Spleen (tissue), 11 donors: Measurements from ENCODE around the gene FOXP1. TPM values are rescaled to one million over a fixed set of nuclear protein-coding genes. Genes with fewer than 3 reads are reported as not detected.

Source experiments
- DNase-seq: peaks from one replicate; pipeline ENCODE4 v3.0.0-alpha.2; 2020
- H3K27ac ChIP-seq, 8 donors: fragments of 200-600 bp; sonication (generic) in 7 of 8; 1 replicate in 4 of 8; 2 replicates in 4 of 8; pipeline versions ENCODE4 v1.5.0 to v1.8.0; 2016 to 2021; ENCODE audit warnings: inconsistent platforms in 4 of 8, mild to moderate bottlenecking in 4 of 8, moderate library complexity in 1 of 8
- H3K27me3 ChIP-seq, 7 donors: fragments of 200-600 bp; sonication (generic) in 6 of 7; replicated peaks in 1 of 7; 1 replicate in 4 of 7; 2 replicates in 3 of 7; pipeline versions ENCODE4 v1.5.0 to v1.8.0; 2016 to 2021; ENCODE audit warnings: inconsistent platforms in 3 of 7, mild to moderate bottlenecking in 1 of 7
- H3K36me3 ChIP-seq, 6 donors: fragments of 200-600 bp; sonication (generic) in 5 of 6; 1 replicate in 4 of 6; 2 replicates in 2 of 6; pipeline versions ENCODE4 v1.5.0 to v1.8.0; 2016 to 2021; ENCODE audit warnings: inconsistent platforms in 2 of 6
- H3K4me1 ChIP-seq, 6 donors: fragments of 200-600 bp; sonication (generic) in 5 of 6; 1 replicate in 3 of 6; 2 replicates in 3 of 6; pipeline versions ENCODE4 v1.5.0 to v1.8.0; 2016 to 2021; ENCODE audit warnings: inconsistent platforms in 3 of 6
- H3K4me3 ChIP-seq, 8 donors: fragments of 200-600 bp; sonication (generic) in 7 of 8; 1 replicate in 4 of 8; 2 replicates in 4 of 8; pipeline versions ENCODE4 v1.5.0 to v1.8.0; 2016 to 2021; ENCODE audit warnings: inconsistent platforms in 4 of 8, mild to moderate bottlenecking in 4 of 8, moderate library complexity in 2 of 8
- H3K9me3 ChIP-seq, 8 donors: fragments of 200-600 bp; sonication (generic) in 7 of 8; 1 replicate in 4 of 8; 2 replicates in 4 of 8; pipeline versions ENCODE4 v1.5.0 to v1.8.0; 2016 to 2021; ENCODE audit warnings: inconsistent platforms in 4 of 8
- POLR2A ChIP-seq, 3 donors: fragments of 450-650 bp; IDR thresholded peaks; one replicate each; pipeline ENCODE4 v1.5.1; 2017; ENCODE audit warnings: antibody characterized with exemption in 3 of 3, mild to moderate bottlenecking in 1 of 3
- POLR2AphosphoS5 ChIP-seq, 3 donors: sonication (generic); formaldehyde crosslinking; IDR thresholded peaks; one replicate each; pipeline ENCODE4 v1.5.1; 2017; ENCODE audit warnings: antibody characterized with exemption in 3 of 3
- WGBS, 5 donors: extraction: QIAGEN DNeasy Blood & Tissue Kit in 3 of 5; methylation state at CpG; one replicate each; pipeline versions ENCODE4 v1.1.5 to v1.1.7; 2013 to 2018; 5-methylcytosine and 5-hydroxymethylcytosine counted together
- intact Hi-C: fragments of 100-400 bp; cut with DNase I; formaldehyde crosslinking; loops from one replicate; pipeline ENCODE4 v1.15.0; 2023; ENCODE audit warnings: low total_unique reads
- polyA plus RNA-seq, 3 donors: library from polyadenylated mRNA; stranded (reverse); fragments of 200-250 nt; gene quantifications; one replicate each; pipeline ENCODE4 v1.2.1, GENCODE V29; 2013
- total RNA-seq, 7 donors: library from RNA; depleted of rRNA in 3 of 7; stranded (reverse); fragments of >200 nt in 3 of 7; fragmentation: NEBNext Ultra II Directional in 4 of 7; extraction: Animal tissue kit (Norgen Biotek cat#: 25700) in 4 of 7; gene quantifications; one replicate each; pipeline versions ENCODE4 v1.1.0 to v1.2.1, GENCODE V29; 2016 to 2021
- TF ChIP-seq, protein P1 (sequence below), 11 experiments: fragments of 200-600 bp in 7 of 11; fragments of 450-650 bp in 4 of 11; sonication (generic) in 4 of 11; IDR thresholded peaks in 8 of 11; conservative IDR thresholded peaks in 3 of 11; 1 replicate in 7 of 11; 2 replicates in 4 of 11; pipeline versions ENCODE4 v1.4.0 to v1.8.0; 2016 to 2021; ENCODE audit warnings: antibody characterized with exemption in 11 of 11, inconsistent platforms in 4 of 11, mild to moderate bottlenecking in 1 of 11
- donor health status: healthy with polysubstance abuse.
- donor health status: DM: no; HTN: no; CAD: no; lungs with moderate emphysema.
- donor health status: DM: no; HTN: no; CAD: no.
- donor health status: Bipolar disorder and iron deficiency.
- donor health status: healthy.
- donor health status: DM: no; HTN: no; CAD: no.
- donor health status: DM: yes; HTN: yes; CAD: no.

Gene FOXP1
- total and polyA plus RNA-seq, 10 donors = 11.1 to 202 (median 153) TPM

DNA sequence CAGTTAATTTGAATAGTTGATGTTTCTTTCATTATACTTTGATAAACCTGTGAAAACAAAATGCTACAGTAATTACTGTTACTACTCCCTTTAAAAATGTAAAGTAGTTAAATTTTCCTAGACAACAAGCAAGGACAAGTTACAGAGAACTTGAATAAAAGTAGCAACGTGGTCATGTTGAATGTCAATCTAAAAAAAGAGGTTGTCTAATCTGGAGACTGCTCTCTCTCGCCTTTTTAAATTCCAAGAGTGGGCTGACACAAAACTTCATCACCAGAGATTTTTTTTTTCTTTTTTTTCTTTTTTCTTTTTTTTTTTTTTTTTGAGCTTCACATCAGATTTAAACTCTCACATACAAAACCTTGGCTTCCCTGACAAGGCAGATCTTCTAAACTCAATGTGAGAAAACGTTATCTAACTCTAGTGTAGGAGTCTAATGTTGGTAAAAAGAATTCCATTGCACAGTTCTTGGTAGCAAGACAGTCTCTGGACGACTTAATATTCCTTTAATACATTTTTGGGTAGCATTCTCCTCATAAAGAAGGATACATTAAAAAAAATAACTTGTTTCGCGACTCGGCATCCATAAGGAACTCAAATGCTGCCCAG is 4.1 kb downstream of the FOXP1 start:
- no peak for DNase-seq
- H3K9me3 ChIP-seq = no peaks in the 10 kb centered on the region
- H3K36me3 ChIP-seq = no peaks in the 10 kb centered on the region
- TF ChIP-seq POLR2AphosphoS5 (IDR thresholded peaks at IDR 0.05) = no peak
- no peak for TF ChIP-seq POLR2A (IDR thresholded peaks at IDR 0.05)
- TF ChIP-seq, protein P1, sequence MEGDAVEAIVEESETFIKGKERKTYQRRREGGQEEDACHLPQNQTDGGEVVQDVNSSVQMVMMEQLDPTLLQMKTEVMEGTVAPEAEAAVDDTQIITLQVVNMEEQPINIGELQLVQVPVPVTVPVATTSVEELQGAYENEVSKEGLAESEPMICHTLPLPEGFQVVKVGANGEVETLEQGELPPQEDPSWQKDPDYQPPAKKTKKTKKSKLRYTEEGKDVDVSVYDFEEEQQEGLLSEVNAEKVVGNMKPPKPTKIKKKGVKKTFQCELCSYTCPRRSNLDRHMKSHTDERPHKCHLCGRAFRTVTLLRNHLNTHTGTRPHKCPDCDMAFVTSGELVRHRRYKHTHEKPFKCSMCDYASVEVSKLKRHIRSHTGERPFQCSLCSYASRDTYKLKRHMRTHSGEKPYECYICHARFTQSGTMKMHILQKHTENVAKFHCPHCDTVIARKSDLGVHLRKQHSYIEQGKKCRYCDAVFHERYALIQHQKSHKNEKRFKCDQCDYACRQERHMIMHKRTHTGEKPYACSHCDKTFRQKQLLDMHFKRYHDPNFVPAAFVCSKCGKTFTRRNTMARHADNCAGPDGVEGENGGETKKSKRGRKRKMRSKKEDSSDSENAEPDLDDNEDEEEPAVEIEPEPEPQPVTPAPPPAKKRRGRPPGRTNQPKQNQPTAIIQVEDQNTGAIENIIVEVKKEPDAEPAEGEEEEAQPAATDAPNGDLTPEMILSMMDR (IDR thresholded peaks at IDR 0.05 in 8 of 11, conservative IDR thresholded peaks at IDR 0.05 in 3 of 11) = no peak
- intact Hi-C loops = no loop called here
- peaks cover 6 to 75% (median 48%) of the 10 kb centered on the region in 6 donors for H3K4me1 ChIP-seq
- peak overlapping the region; percentile 17 to 98 (median 96) for H3K27ac ChIP-seq
- peaks cover 0 to 18% (median 0%) of the 10 kb centered on the region in 7 donors for H3K27me3 ChIP-seq
- H3K4me3 ChIP-seq = peak overlapping the region in 5 of 8 donors; percentile 5 to 90 (median 76)
- WGBS, 5 donors = 34 to 56% (median 39%) methylated on average over 7 of the region's 7 CpGs

DNA sequence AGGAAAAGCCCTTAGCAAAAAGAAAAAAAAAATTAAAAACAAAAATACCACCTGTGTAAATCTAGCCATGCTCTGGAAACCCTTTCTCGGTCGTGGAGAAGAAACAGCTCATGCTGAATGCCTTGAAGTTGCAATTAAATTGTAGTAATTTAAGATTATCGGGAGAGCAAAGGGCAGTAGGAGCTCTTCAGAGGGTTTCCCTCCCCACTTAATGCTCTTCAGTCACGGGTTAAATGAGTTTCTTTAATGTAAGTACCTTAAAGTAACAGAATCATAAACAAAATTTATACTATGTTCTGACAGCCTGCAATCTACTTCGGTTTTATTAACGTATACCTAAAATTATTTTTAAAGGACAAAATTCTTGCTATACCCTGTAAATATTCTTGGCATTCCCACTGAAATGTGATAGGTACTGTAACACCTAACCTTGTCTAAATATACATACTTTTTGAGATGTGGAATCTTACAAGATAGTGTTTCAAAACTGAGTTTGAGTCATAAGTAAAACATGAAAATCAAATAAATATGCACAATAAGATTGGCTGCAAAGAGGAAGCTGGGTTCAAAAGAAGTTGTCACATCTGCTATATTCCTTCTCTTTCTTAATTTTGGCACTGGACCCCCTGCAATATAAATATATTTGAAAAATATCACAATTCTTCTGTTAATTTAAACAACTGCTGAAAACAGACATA is 5.3 kb downstream of the FOXP1 start:
- Histone ChIP-seq H3K4me3 (no peak overlapping the region), H3K27ac (peak overlapping the region in 5 of 8 donors; percentile 7 to 98 (median 98)), H3K27me3 (peaks cover 0 to 18% (median 0%) of the 10 kb centered on the region in 7 donors), H3K36me3 (no peaks in the 10 kb centered on the region), H3K9me3 (no peaks in the 10 kb centered on the region), H3K4me1 (peaks cover 6 to 73% (median 48%) of the 10 kb centered on the region in 6 donors)
- TF ChIP-seq POLR2A (IDR thresholded peaks at IDR 0.05) = no peak
- TF ChIP-seq, protein P1 (IDR thresholded peaks at IDR 0.05 in 8 of 11, conservative IDR thresholded peaks at IDR 0.05 in 3 of 11) = no peak
- no peak for TF ChIP-seq POLR2AphosphoS5 (IDR thresholded peaks at IDR 0.05)
- no peak for DNase-seq
- 34 to 52% (median 44%) methylated on average over 6 of the region's 6 CpGs for WGBS, 5 donors
- intact Hi-C loops = no loop called here

DNA sequence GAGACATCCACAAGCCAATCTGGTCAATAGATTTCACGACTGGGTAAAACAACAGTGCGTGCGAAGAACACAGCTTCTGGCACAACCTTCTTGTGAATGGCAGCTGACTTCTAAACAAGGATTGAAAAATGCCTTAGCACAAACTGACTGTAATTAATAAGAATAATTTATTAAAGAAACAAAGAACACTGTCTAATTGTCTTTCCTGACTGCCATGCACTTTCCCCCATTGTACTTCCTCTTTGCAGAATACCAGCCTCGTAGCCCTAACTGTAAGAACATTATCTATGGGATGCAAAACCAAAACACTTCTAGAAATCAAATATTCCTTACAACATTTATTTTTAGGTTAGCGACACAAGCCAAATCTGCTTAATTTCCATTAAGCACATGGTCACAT is 6.5 kb downstream of the FOXP1 start:
- H3K4me3 ChIP-seq = peak overlapping the region in 1 of 8 donors; percentile 29
- intact Hi-C loops = no loop called here
- H3K27me3 ChIP-seq = peaks cover 0 to 11% (median 0%) of the 10 kb centered on the region in 7 donors
- H3K36me3 ChIP-seq = no peaks in the 10 kb centered on the region
- TF ChIP-seq POLR2AphosphoS5 (IDR thresholded peaks at IDR 0.05) (no peak), POLR2A (IDR thresholded peaks at IDR 0.05) (no peak)
- TF ChIP-seq, protein P1 (IDR thresholded peaks at IDR 0.05 in 8 of 11, conservative IDR thresholded peaks at IDR 0.05 in 3 of 11) = no peak
- H3K27ac ChIP-seq = peak overlapping the region in 5 of 8 donors; percentile 1 to 98 (median 98)
- peaks cover 6 to 73% (median 45%) of the 10 kb centered on the region in 6 donors for H3K4me1 ChIP-seq
- 27 to 60% (median 44%) methylated on average over 5 of the region's 5 CpGs for WGBS, 5 donors
- DNase-seq = no peak
- H3K9me3 ChIP-seq = no peaks in the 10 kb centered on the region

DNA sequence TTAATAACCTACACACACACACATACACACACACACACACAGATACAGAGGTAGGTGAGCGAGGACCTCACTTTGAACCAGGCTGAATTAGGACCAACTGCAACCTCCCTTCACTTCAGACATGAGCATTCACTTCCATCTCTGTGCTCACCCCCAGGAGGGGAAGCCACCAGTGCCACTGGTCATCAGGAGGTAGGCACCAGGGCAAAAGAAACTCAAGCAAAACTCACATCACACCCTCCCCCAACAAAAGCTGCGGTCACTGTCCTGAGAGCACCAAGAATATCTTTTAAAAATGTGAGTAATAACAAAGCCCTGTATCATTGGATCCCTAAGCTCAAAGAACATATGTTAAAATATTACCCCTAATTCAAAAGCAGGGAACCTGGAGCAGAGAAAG is 8.1 kb downstream of the FOXP1 start:
- Histone ChIP-seq H3K27me3 (no peaks in the 10 kb centered on the region), H3K9me3 (no peaks in the 10 kb centered on the region), H3K4me3 (no peak overlapping the region), H3K36me3 (no peaks in the 10 kb centered on the region), H3K27ac (peak overlapping the region in 1 of 8 donors; percentile 98), H3K4me1 (peaks cover 0 to 60% (median 35%) of the 10 kb centered on the region in 6 donors)
- 85 to 99% (median 97%) methylated on average over 2 of the region's 2 CpGs for WGBS, 5 donors
- DNase-seq = no peak
- TF ChIP-seq POLR2A (IDR thresholded peaks at IDR 0.05) = no peak
- TF ChIP-seq POLR2AphosphoS5 (IDR thresholded peaks at IDR 0.05) = no peak
- TF ChIP-seq, protein P1 (IDR thresholded peaks at IDR 0.05 in 8 of 11, conservative IDR thresholded peaks at IDR 0.05 in 3 of 11) = no peak
- intact Hi-C loops = no loop called here
